Endothelial cell of umbilical vein (primary cell): Measurements from ENCODE around the gene OXTR. TPM values are rescaled to one million over a fixed set of nuclear protein-coding genes. Genes with fewer than 3 reads are reported as not detected.

Experiments used
- BruUV-seq: library from RNA; stranded (reverse); fragments of 400-500 nt; replicated peaks from 2 replicates; lab custom pipeline; 2021; lab: Mats Ljungman, UMichigan
- CTCF ChIA-PET: fragments of 300-600, 350-600 bp; sonication (Branson Sonifier 250); formaldehyde crosslinking; loops from one replicate; lab custom pipeline; 2021; ENCODE audit warnings: antibody characterized with exemption, inconsistent platforms; lab: Charles Lee
- POLR2A ChIA-PET: fragments of 300-600, 350-600 bp; sonication (Branson Sonifier 250); formaldehyde crosslinking; loops from one replicate; lab custom pipeline; 2021; ENCODE audit warnings: antibody characterized with exemption, inconsistent platforms; lab: Charles Lee
- DNase-seq: peaks from one replicate; pipeline ENCODE4 v3.0.0-alpha.2; 2011; ENCODE audit warnings: low read depth, low spot score
- FAIRE-seq: peaks from 2 replicates; lab custom pipeline; 2011; peaks lifted over from hg19 to GRCh38; lab: Jason Lieb, UNC
- H2AFZ ChIP-seq: 2 replicates; pipeline ENCODE4 v1.6.0; 2012; ENCODE audit warnings: low read depth, low read length, control low read depth, inconsistent platforms
- H3K27ac ChIP-seq: 2 replicates; pipeline ENCODE4 v1.5.1; 2011; ENCODE audit warnings: low read depth, mild to moderate bottlenecking, control low read depth, low read length, moderate library complexity; ENCODE audit not compliant: insufficient read depth
- H3K27me3 ChIP-seq, 2 experiments: 2 replicates each; pipeline versions ENCODE4 v1.6.0 to v1.6.1; 2011; ENCODE audit warnings: low read length in 2 of 2, mixed read lengths in 1 of 2; ENCODE audit not compliant: control insufficient read depth in 2 of 2, insufficient read depth in 2 of 2
- H3K36me3 ChIP-seq, 2 experiments: 2 replicates in 1 of 2; 3 replicates in 1 of 2; pipeline ENCODE4 v1.5.1; 2011; ENCODE audit warnings: low read length in 2 of 2, mild to moderate bottlenecking in 1 of 2, moderate library complexity in 1 of 2; ENCODE audit not compliant: control insufficient read depth in 2 of 2, insufficient read depth in 2 of 2; ENCODE audit errors: extremely low read depth in 1 of 2
- H3K4me1 ChIP-seq: 3 replicates; pipeline ENCODE4 v1.5.1; 2011; ENCODE audit warnings: mild to moderate bottlenecking, low read length; ENCODE audit not compliant: control insufficient read depth, insufficient read depth; ENCODE audit errors: extremely low read depth
- H3K4me2 ChIP-seq: 2 replicates; pipeline ENCODE4 v1.6.1; 2011; ENCODE audit warnings: low read length, control low read depth, mixed read lengths; ENCODE audit not compliant: insufficient read depth
- H3K4me3 ChIP-seq, 3 experiments: fragments of 200-600 bp in 1 of 3; sonication (generic), shearing (Covaris generic) in 1 of 3; replicated peaks in 1 of 3; 2 replicates each; pipeline ENCODE4 v1.5.1; 2011 to 2016; ENCODE audit warnings: control low read depth in 3 of 3, low read length in 3 of 3, mild to moderate bottlenecking in 2 of 3, inconsistent platforms in 1 of 3, low read depth in 1 of 3, moderate library complexity in 1 of 3; ENCODE audit not compliant: insufficient read depth in 1 of 3
- H3K79me2 ChIP-seq: 2 replicates; pipeline ENCODE4 v1.6.0; 2012; ENCODE audit warnings: low read length, inconsistent platforms; ENCODE audit not compliant: control insufficient read depth, insufficient read depth
- H3K9ac ChIP-seq: replicated peaks from 2 replicates; pipeline ENCODE3; 2011; ENCODE audit warnings: low read length, control low read depth; ENCODE audit not compliant: insufficient read depth; ENCODE audit errors: extremely low read depth
- H3K9me1 ChIP-seq: replicated peaks from 3 replicates; pipeline ENCODE4 v1.6.0; 2011; ENCODE audit warnings: mild to moderate bottlenecking, low read length; ENCODE audit not compliant: control insufficient read depth, insufficient read depth; ENCODE audit errors: extremely low read depth
- H3K9me3 ChIP-seq: replicated peaks from 2 replicates; pipeline ENCODE4 v1.5.1; 2012; ENCODE audit warnings: low read length, inconsistent platforms; ENCODE audit not compliant: control insufficient read depth, insufficient read depth
- H4K20me1 ChIP-seq: replicated peaks from 2 replicates; pipeline ENCODE3; 2011; ENCODE audit warnings: mild to moderate bottlenecking, low read length; ENCODE audit not compliant: control insufficient read depth, insufficient read depth; ENCODE audit errors: extremely low read depth
- EZH2 ChIP-seq: IDR thresholded peaks from 2 replicates; pipeline ENCODE4 v1.6.1; 2012; ENCODE audit warnings: borderline replicate concordance, low read depth, mild to moderate bottlenecking, moderate library complexity, low read length, inconsistent platforms; ENCODE audit not compliant: severe bottlenecking
- FOS ChIP-seq: IDR thresholded peaks from 2 replicates; pipeline ENCODE4 v1.6.1; 2011; ENCODE audit warnings: mild to moderate bottlenecking, low read length, moderate library complexity, borderline replicate concordance; ENCODE audit not compliant: insufficient read depth
- GATA2 ChIP-seq: IDR thresholded peaks from 2 replicates; pipeline ENCODE4 v1.7.0; 2011; ENCODE audit warnings: low read depth, mild to moderate bottlenecking, moderate library complexity, mixed read lengths, low read length; ENCODE audit not compliant: insufficient read length, insufficient read depth
- JUN ChIP-seq: IDR thresholded peaks from 2 replicates; pipeline ENCODE4 v1.6.1; 2011; ENCODE audit warnings: borderline replicate concordance, low read depth; ENCODE audit not compliant: insufficient read length, insufficient read depth
- MYC ChIP-seq: IDR thresholded peaks from one replicate; pipeline ENCODE4 v1.6.1; 2011; ENCODE audit warnings: mild to moderate bottlenecking, low read depth, low read length
- POLR2A ChIP-seq: IDR thresholded peaks from 2 replicates; pipeline ENCODE4 v1.6.1; 2012; ENCODE audit warnings: low read depth, mild to moderate bottlenecking, control low read depth, low read length
- POLR2AphosphoS5 ChIP-seq: IDR thresholded peaks from 2 replicates; pipeline ENCODE4 v1.6.1; 2012; ENCODE audit warnings: low read depth, mild to moderate bottlenecking, control low read depth, low read length, moderate library complexity; ENCODE audit not compliant: insufficient read depth
- dilution Hi-C: fragments of 300-500 bp; cut with MboI; formaldehyde crosslinking; loops from one replicate; pipeline ENCODE4 v1.15.0; 2019; ENCODE audit warnings: low sequenced_read_pairs; ENCODE audit not compliant: extremely low pct_ligation_motif_present
- intact Hi-C: fragments of 100-400 bp; cut with micrococcal nuclease; formaldehyde crosslinking; loops from one replicate; pipeline ENCODE4 v1.10.0; 2022
- polyA plus RNA-seq, 4 experiments: library from polyadenylated mRNA; depleted of rRNA in 3 of 4; stranded (reverse) in 3 of 4; unstranded in 1 of 4; fragments of >200 nt; gene quantifications; 2 replicates each; pipeline versions ENCODE4 v1.2.1 to v1.2.3, GENCODE V29; 2011 to 2012; ENCODE audit warnings: missing spikeins in 1 of 4
- total RNA-seq: library from RNA; stranded (reverse); gene quantifications from 2 replicates; pipeline ENCODE4 v1.2.3, GENCODE V29; 2021
- TF ChIP-seq, protein P1 (sequence below): IDR thresholded peaks from 2 replicates; pipeline ENCODE4 v1.6.1; 2011; ENCODE audit not compliant: insufficient read depth, insufficient read length
- TF ChIP-seq, protein P2 (sequence below), 2 donors: IDR thresholded peaks; 1 replicate in 1 of 2; 2 replicates in 1 of 2; pipeline ENCODE4 v1.5.1; 2011; ENCODE audit warnings: low read length in 2 of 2, mild to moderate bottlenecking in 2 of 2, moderate library complexity in 2 of 2, control low read depth in 1 of 2, inconsistent platforms in 1 of 2, low read depth in 1 of 2; ENCODE audit not compliant: insufficient read depth in 1 of 2; ENCODE audit errors: extremely low read depth in 1 of 2

Gene OXTR
- total and polyA plus RNA-seq, 2 donors (not counting 3 experiments of a cell fraction or from before 2014, with no cell fraction given) = 0.12 to 0.40 TPM

DNA sequence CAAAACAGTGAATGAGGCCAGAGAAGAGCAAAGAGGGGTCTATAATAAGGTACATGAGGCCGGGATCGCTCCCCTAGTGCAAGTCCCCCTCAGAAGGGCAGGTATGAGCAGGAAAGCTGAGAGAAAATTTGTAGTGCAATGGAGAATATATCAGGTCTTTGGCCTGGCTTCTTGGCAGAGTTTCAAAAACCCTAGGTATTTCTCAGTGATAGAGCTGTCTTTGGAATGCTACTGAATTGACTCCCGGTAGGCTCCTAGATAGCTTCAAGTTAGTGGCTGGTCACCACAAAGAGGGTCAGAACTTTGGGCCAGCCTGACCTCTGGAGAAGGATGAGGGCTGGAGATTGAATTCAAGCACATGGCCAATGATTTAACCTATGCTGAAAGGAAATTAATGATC, 30.6 kb upstream of the OXTR start:
- Histone ChIP-seq H3K9ac (no peak overlapping the region), H3K4me2 (no peak overlapping the region), H4K20me1 (no peaks in the 10 kb centered on the region), H3K36me3 (no peaks in the 10 kb centered on the region), H3K9me3 (no peaks in the 10 kb centered on the region), H3K9me1 (no peaks in the 10 kb centered on the region), H3K27ac (no peak overlapping the region), H3K27me3 (no peaks in the 10 kb centered on the region), H3K4me1 (no peaks in the 10 kb centered on the region), H2AFZ (no peak overlapping the region), H3K4me3 (no peak overlapping the region), H3K79me2 (no peaks in the 10 kb centered on the region)
- ChIA-PET POLR2A (no interaction called here), CTCF (no interaction called here)
- TF ChIP-seq POLR2A (no peak), EZH2 (no peak), JUN (no peak), FOS (no peak), MYC (no peak), POLR2AphosphoS5 (no peak), GATA2 (no peak)
- TF ChIP-seq, protein P1, sequence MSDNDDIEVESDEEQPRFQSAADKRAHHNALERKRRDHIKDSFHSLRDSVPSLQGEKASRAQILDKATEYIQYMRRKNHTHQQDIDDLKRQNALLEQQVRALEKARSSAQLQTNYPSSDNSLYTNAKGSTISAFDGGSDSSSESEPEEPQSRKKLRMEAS = no peak
- TF ChIP-seq, protein P2, sequence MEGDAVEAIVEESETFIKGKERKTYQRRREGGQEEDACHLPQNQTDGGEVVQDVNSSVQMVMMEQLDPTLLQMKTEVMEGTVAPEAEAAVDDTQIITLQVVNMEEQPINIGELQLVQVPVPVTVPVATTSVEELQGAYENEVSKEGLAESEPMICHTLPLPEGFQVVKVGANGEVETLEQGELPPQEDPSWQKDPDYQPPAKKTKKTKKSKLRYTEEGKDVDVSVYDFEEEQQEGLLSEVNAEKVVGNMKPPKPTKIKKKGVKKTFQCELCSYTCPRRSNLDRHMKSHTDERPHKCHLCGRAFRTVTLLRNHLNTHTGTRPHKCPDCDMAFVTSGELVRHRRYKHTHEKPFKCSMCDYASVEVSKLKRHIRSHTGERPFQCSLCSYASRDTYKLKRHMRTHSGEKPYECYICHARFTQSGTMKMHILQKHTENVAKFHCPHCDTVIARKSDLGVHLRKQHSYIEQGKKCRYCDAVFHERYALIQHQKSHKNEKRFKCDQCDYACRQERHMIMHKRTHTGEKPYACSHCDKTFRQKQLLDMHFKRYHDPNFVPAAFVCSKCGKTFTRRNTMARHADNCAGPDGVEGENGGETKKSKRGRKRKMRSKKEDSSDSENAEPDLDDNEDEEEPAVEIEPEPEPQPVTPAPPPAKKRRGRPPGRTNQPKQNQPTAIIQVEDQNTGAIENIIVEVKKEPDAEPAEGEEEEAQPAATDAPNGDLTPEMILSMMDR (IDR thresholded peaks at IDR 0.05; ENCODE audit: extremely low read depth in 1 of 2, insufficient read depth in 1 of 2, low read depth in 1 of 2, low read length in 2 of 2) = no peak
- dilution Hi-C loops = no loop called here
- FAIRE-seq (no peak), DNase-seq (no peak)
- BruUV-seq = no TSS peak
- intact Hi-C loops = no loop called here
